ENCODE data around the gene PROK1. TPM values are rescaled to one million over a fixed set of nuclear protein-coding genes. Genes with fewer than 3 reads are reported as not detected.
"Not testable (repeated sequence)": the region's sequence is repeated elsewhere in the genome, so short reads cannot be mapped to it uniquely, and the experiment has no call there.

The PROK1 gene, protein sequence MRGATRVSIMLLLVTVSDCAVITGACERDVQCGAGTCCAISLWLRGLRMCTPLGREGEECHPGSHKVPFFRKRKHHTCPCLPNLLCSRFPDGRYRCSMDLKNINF
- 1 to 10 TPM in 1 of 4 donors, under 1 TPM in 1, not detected in 2; 0.72 to 4.2 TPM for total RNA-seq

DNA sequence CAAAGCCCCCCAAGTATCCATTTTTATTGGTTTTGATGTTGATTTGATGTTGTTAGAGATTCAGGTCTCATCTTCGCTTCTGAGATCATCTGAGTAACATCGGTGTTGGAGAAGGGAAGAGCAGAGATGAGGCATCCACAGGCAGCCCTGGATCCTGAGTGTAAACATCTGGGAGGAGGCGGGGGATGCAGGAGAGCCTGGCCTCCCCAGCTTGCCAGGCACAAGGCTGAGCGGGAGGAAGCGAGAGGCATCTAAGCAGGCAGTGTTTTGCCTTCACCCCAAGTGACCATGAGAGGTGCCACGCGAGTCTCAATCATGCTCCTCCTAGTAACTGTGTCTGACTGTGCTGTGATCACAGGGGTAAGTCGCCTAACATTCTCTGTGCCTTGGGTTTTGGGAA lies at the start of gene PROK1:
PROK1 (plus strand) TSS at position 221 of the 400 bp plus-strand sequence; CDS start at position 289, 68 bp downstream.
- Histone ChIP-seq H3K4me1 (no peaks in the 10 kb centered on the region), H3K36me3 (no peaks in the 10 kb centered on the region), H3K4me3 (no peak within 1 kb of the TSS), H3K27ac (no peak within 1 kb of the TSS), H3K27me3 (peaks cover 24% of the 10 kb centered on the region), H3K9me3 (no peaks in the 10 kb centered on the region)
- 67% methylated on average over 8 of the region's 8 CpGs for WGBS
- TF ChIP-seq POLR2A (IDR thresholded peaks at IDR 0.05) (no peak), CTCF (IDR thresholded peaks at IDR 0.05) (no peak), EP300 (IDR thresholded peaks at IDR 0.05) (no peak), POLR2AphosphoS5 (IDR thresholded peaks at IDR 0.05) (no peak)
- no peak for DNase-seq (ENCODE audit: low spot score in 2 of 2)

DNA sequence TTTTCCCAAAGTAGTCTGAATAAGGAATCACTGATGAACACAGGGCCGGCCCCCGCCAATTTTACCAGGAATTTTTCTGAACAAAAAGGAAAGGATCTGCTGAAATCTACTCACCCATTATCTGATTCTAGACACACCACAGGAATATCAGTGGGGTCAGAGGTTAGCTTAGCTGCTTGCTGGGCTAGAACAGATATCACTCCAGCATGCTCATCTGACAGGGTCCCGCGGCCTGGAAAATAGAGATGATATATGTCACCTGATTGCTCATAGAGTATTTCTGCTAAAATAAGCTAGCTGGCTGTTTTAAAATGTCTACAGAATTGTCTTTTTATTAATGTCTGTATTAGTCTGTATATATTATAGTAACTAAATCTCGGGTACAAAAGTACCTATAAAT lies 47.1 kb upstream of the PROK1 start:
- Histone ChIP-seq H3K27ac (no peak overlapping the region), H3K27me3 (no peaks in the 10 kb centered on the region), H3K4me1 (peaks cover 22% of the 10 kb centered on the region), H3K4me3 (no peak overlapping the region), H3K36me3 (peaks cover 67% of the 10 kb centered on the region), H3K9me3 (no peaks in the 10 kb centered on the region)
- WGBS: 97% methylated on average over 5 of the region's 5 CpGs
- no peak for DNase-seq (ENCODE audit: low spot score in 2 of 2)
- TF ChIP-seq CTCF (IDR thresholded peaks at IDR 0.05) (no peak), EP300 (IDR thresholded peaks at IDR 0.05) (no peak), POLR2A (IDR thresholded peaks at IDR 0.05) (no peak), POLR2AphosphoS5 (IDR thresholded peaks at IDR 0.05) (no peak)

DNA sequence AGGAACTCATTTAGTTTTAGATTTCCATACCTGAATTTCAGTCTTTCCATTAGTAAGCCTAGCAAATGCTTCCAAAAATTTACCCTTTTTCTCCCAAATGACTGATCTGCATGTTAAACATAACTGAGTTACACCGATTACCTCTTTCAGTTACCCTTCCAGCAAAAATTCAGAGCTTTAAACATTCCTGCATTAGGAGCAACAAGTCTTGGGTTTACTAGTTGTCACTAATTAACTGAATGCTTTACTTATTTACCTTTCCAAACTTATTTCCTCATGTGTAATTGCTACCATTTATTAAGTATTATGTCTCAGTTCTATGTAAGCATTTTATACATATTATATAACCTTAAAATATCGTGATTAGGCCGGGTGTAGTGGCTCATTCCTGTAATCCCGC lies 46.5 kb upstream of the PROK1 start:
- H3K27ac ChIP-seq: no peak overlapping the region
- 91% methylated on average over 4 of the region's 4 CpGs for WGBS
- peaks cover 62% of the 10 kb centered on the region for H3K36me3 ChIP-seq

DNA sequence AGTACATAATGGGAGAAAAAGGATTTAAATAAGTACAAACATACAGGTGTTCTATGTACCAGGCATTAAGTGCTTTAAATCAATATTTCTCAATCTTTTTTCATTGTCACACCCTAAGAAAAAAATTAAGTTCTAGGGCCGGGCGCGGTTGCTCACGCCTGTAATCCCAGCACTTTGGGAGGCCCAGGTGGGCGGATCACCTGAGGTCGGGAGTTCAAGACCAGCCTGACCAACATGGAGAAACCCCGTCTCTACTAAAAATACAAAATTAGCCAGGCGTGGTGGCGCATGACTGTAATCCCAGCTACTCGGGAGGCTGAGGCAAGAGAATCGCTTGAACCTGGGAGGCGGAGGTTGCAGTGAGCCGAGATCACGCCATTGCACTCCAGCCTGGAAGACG lies 44.5 kb upstream of the PROK1 start:
- H3K4me1 ChIP-seq: peaks cover 25% of the 10 kb centered on the region
- 45% methylated on average over 15 of the region's 15 CpGs for WGBS
- not testable (repeated sequence) for DNase-seq (ENCODE audit: low spot score in 2 of 2); H3K27me3 ChIP-seq; H3K9me3 ChIP-seq; H3K27ac ChIP-seq
- H3K4me3 ChIP-seq: peak overlapping the region; percentile 76
- peaks cover 42% of the 10 kb centered on the region for H3K36me3 ChIP-seq

More for the DNA sequence above, 46.5 kb upstream of the PROK1 start:
- peaks cover 25% of the 10 kb centered on the region for H3K4me1 ChIP-seq
- no peaks in the 10 kb centered on the region for H3K27me3 ChIP-seq
- H3K9me3 ChIP-seq: no peaks in the 10 kb centered on the region
- no peak overlapping the region for H3K4me3 ChIP-seq
- no peak for DNase-seq (ENCODE audit: low spot score in 2 of 2)
- TF ChIP-seq EP300 (IDR thresholded peaks at IDR 0.05) (no peak), CTCF (IDR thresholded peaks at IDR 0.05) (no peak), POLR2A (IDR thresholded peaks at IDR 0.05) (no peak), POLR2AphosphoS5 (IDR thresholded peaks at IDR 0.05) (no peak)

DNA sequence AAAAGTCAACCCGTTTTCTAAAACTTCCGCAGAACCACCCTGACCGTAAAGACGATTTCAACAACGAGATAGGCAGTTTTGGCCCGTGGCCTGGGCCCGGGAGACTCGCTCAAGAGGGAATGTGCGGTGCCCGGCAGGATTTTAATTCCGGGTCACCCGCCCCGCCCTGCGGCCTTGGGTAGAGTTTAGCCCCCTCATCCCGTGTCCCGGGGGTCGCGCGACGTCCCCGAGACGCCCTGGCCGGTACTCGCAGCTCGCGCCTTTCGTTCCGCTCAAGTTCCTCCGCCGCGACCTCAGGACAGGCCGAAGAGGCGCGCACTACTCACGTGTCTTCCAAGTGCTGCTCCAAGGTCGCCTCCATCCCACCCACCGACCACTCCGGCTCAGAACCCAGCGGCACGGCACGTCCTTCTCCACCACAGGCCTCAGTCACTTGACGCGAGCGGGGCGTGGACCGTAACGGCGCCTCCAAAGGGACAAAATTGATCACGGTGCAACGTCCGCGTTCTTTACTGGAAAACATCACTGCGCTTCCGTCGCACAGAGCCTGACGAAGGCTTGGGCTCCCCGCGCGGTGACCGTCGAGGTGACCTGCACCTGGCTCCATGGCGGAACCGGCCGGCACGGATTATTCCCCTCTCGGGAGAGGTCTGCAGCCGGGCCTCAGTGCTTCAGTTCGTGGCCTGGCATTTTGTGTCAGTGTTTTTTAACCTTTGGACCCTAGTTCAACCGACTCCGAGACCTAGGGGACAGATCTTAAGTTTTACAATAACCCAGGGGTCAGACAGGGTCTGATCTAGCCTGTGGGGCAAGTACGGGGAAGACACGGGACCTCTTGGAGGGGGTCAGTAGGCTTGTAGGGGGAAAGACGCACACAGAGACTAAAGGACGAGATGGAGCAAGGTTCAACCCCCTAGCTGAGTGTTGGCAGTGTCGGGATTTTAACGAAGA lies 43.4 kb upstream of the PROK1 start, which contains the start of gene LAMTOR5:
LAMTOR5 (minus strand) TSS at position 435 of the 951 bp plus-strand sequence; CDS start at position 361, 74 bp downstream.
- Histone ChIP-seq H3K4me1 (peaks cover 25% of the 10 kb centered on the region), H3K4me3 (peak within 1 kb of the TSS; percentile 76), H3K27me3 (no peaks in the 10 kb centered on the region), H3K36me3 (peaks cover 31% of the 10 kb centered on the region), H3K9me3 (no peaks in the 10 kb centered on the region), H3K27ac (peak within 1 kb of the TSS; percentile 92)
- WGBS: under 1% methylated on average over 26 of the region's 76 CpGs
- TF ChIP-seq POLR2A (IDR thresholded peaks at IDR 0.05): peak in 1 of 2 donors; percentile 84
- TF ChIP-seq CTCF (IDR thresholded peaks at IDR 0.05): no peak
- peak; percentile 92 to 99 (median 93) for TF ChIP-seq POLR2AphosphoS5 (IDR thresholded peaks at IDR 0.05)
- TF ChIP-seq EP300 (IDR thresholded peaks at IDR 0.05): no peak
- DNase-seq (ENCODE audit: low spot score in 2 of 2): peak; percentile 97

Measured in suprapubic skin (tissue), 4 donors.